CD14-positive monocyte (primary cell): ENCODE measurements around the gene HK2. TPM values are rescaled to one million over a fixed set of nuclear protein-coding genes. Genes with fewer than 3 reads are reported as not detected.
A peak's percentile ranks its signal among the peaks of the same experiment; 100 is the strongest.

Experiments used
- DNase-seq, 3 donors: peaks; one replicate each; pipeline ENCODE4 v3.0.0-alpha.2; 2011 to 2022
- H2AFZ ChIP-seq: 2 replicates; pipeline ENCODE4 v1.6.0; 2012; ENCODE audit warnings: mild to moderate bottlenecking, low read depth, low read length, inconsistent platforms; ENCODE audit not compliant: insufficient read depth, poor library complexity, severe bottlenecking
- H3K27ac ChIP-seq, 2 donors: 1 replicate in 1 of 2; 2 replicates in 1 of 2; pipeline ENCODE4 v1.5.1; 2012 to 2013; ENCODE audit warnings: low read length in 2 of 2, control low read depth in 1 of 2, inconsistent platforms in 1 of 2, low read depth in 1 of 2, mild to moderate bottlenecking in 1 of 2
- H3K27me3 ChIP-seq, 2 donors: one replicate each; pipeline versions ENCODE4 v1.6.0 to v1.6.1; 2011 to 2013; ENCODE audit warnings: low read length in 2 of 2; ENCODE audit not compliant: control insufficient read depth in 2 of 2, insufficient read depth in 2 of 2
- H3K36me3 ChIP-seq, 2 donors: replicated peaks in 1 of 2; 1 replicate in 1 of 2; 2 replicates in 1 of 2; pipeline versions ENCODE4 v1.5.1 to v1.6.1; 2012 to 2013; ENCODE audit warnings: low read length in 2 of 2, control low read depth in 1 of 2, inconsistent platforms in 1 of 2, mild to moderate bottlenecking in 1 of 2; ENCODE audit not compliant: insufficient read depth in 2 of 2, control insufficient read depth in 1 of 2
- H3K4me1 ChIP-seq, 2 donors: 1 replicate in 1 of 2; 2 replicates in 1 of 2; pipeline versions ENCODE4 v1.5.1 to v1.6.1; 2012 to 2013; ENCODE audit warnings: low read length in 2 of 2, control low read depth in 1 of 2, inconsistent platforms in 1 of 2, mild to moderate bottlenecking in 1 of 2, moderate library complexity in 1 of 2; ENCODE audit not compliant: insufficient read depth in 2 of 2, control insufficient read depth in 1 of 2
- H3K4me2 ChIP-seq: replicated peaks from 2 replicates; pipeline ENCODE3; 2012; ENCODE audit warnings: low read length, moderate library complexity, mild to moderate bottlenecking; ENCODE audit not compliant: poor library complexity, severe bottlenecking; ENCODE audit errors: extremely low read depth
- H3K4me3 ChIP-seq, 3 experiments: fragments of 200-600 bp in 1 of 3; sonication (generic) in 1 of 3; replicated peaks in 1 of 3; 1 replicate in 2 of 3; 2 replicates in 1 of 3; pipeline ENCODE4 v1.5.1; 2011 to 2013; ENCODE audit warnings: low read length in 3 of 3, mild to moderate bottlenecking in 3 of 3, control low read depth in 2 of 3, low read depth in 2 of 3, inconsistent platforms in 1 of 3, moderate library complexity in 1 of 3
- H3K79me2 ChIP-seq: 2 replicates; pipeline ENCODE4 v1.6.0; 2012; ENCODE audit warnings: mild to moderate bottlenecking, control low read depth, inconsistent platforms, low read length, moderate library complexity; ENCODE audit not compliant: insufficient read depth
- H3K9ac ChIP-seq: 2 replicates; pipeline ENCODE4 v1.6.0; 2017; ENCODE audit warnings: low read length, mild to moderate bottlenecking; ENCODE audit not compliant: insufficient read depth, poor library complexity, severe bottlenecking
- H3K9me3 ChIP-seq, 2 donors: replicated peaks in 1 of 2; 1 replicate in 1 of 2; 2 replicates in 1 of 2; pipeline versions ENCODE4 v1.5.1 to v1.6.1; 2012 to 2013; ENCODE audit warnings: low read length in 2 of 2, control low read depth in 1 of 2; ENCODE audit not compliant: control insufficient read depth in 1 of 2, insufficient read depth in 1 of 2
- H4K20me1 ChIP-seq: 2 replicates; pipeline ENCODE4 v1.6.0; 2012; ENCODE audit warnings: mild to moderate bottlenecking, low read length, control low read depth, moderate library complexity; ENCODE audit not compliant: insufficient read depth
- H3K27ac Mint-ChIP-seq, 7 donors: one replicate each; pipeline ENCODE4 v1.8.0; 2020; ENCODE audit warnings: mild to moderate bottlenecking in 7 of 7, mixed read lengths in 7 of 7, moderate library complexity in 6 of 7, inconsistent platforms in 2 of 7
- H3K27me3 Mint-ChIP-seq, 3 donors: one replicate each; pipeline ENCODE4 v1.8.0; 2021 to 2022; ENCODE audit warnings: low read depth in 3 of 3, mild to moderate bottlenecking in 3 of 3, mixed read lengths in 3 of 3, moderate library complexity in 3 of 3, inconsistent platforms in 1 of 3
- H3K36me3 Mint-ChIP-seq, 2 donors: one replicate each; pipeline ENCODE4 v1.8.0; 2020; ENCODE audit warnings: mixed read lengths in 2 of 2, inconsistent platforms in 1 of 2, mild to moderate bottlenecking in 1 of 2
- H3K4me1 Mint-ChIP-seq: one replicate; pipeline ENCODE4 v1.8.0; 2020; ENCODE audit warnings: mild to moderate bottlenecking, mixed read lengths
- H3K4me3 Mint-ChIP-seq, 2 donors: one replicate each; pipeline ENCODE4 v1.8.0; 2020; ENCODE audit warnings: mild to moderate bottlenecking in 2 of 2, mixed read lengths in 2 of 2, moderate library complexity in 1 of 2
- H3K9me3 Mint-ChIP-seq, 7 donors: one replicate each; pipeline ENCODE4 v1.8.0; 2020 to 2022; ENCODE audit warnings: mixed read lengths in 7 of 7, mild to moderate bottlenecking in 6 of 7, moderate library complexity in 6 of 7, inconsistent platforms in 2 of 7
- CTCF ChIP-seq: fragments of 200-600 bp; IDR thresholded peaks from one replicate; pipeline ENCODE4 v1.8.0; 2022; ENCODE audit warnings: antibody characterized with exemption, mild to moderate bottlenecking
- WGBS: methylation state at CpG from one replicate; pipeline ENCODE4 v1.1.5; 2013; ENCODE audit warnings: missing lambda C conversion rate; ENCODE audit not compliant: insufficient coverage; 5-methylcytosine and 5-hydroxymethylcytosine counted together
- intact Hi-C, 2 donors: fragments of 100-400 bp; cut with micrococcal nuclease; formaldehyde crosslinking; loops; one replicate each; pipeline versions ENCODE4 v1.15.0 to v1.15.1; 2023
- polyA plus RNA-seq, 3 donors: library from polyadenylated mRNA; depleted of rRNA in 1 of 3; unstranded in 2 of 3; stranded (reverse) in 1 of 3; fragments of 300-500 nt in 2 of 3; fragments of >200 nt in 1 of 3; fragmentation: Illumina TruSeq in 2 of 3; gene quantifications; 1 replicate in 2 of 3; 2 replicates in 1 of 3; pipeline ENCODE4 v1.2.3, GENCODE V29; 2012 to 2021

The HK2 gene
- polyA plus RNA-seq, 3 donors = 20.3 to 46.7 (median 29.8) TPM

GRCh38 chr2:74845991-74846390 is 12.1 kb downstream of the HK2 start:
- Histone ChIP-seq H3K27ac (peak overlapping the region; percentile 94 to 96), H2AFZ (no peak overlapping the region), H3K9me3 (no peaks in the 10 kb centered on the region), H3K4me3 (peak overlapping the region in 1 of 3 experiments; percentile 54), H4K20me1 (peaks cover 89% of the 10 kb centered on the region), H3K36me3 (peaks cover 7 to 15% of the 10 kb centered on the region in 2 donors), H3K4me2 (peak overlapping the region; percentile 53), H3K4me1 (peaks cover 99 to 100% of the 10 kb centered on the region in 2 donors), H3K79me2 (peaks cover 96% of the 10 kb centered on the region), H3K9ac (peak overlapping the region; percentile 55), H3K27me3 (no peaks in the 10 kb centered on the region)
- H3K4me3 Mint-ChIP-seq = peak overlapping the region; percentile 30 to 56
- H3K27ac Mint-ChIP-seq = peak overlapping the region; percentile 96 to 100 (median 99)
- peaks cover 0 to 2% (median 1%) of the 10 kb centered on the region in 3 donors for H3K27me3 Mint-ChIP-seq
- H3K4me1 Mint-ChIP-seq = peaks cover 98% of the 10 kb centered on the region
- DNase-seq = no peak
- H3K9me3 Mint-ChIP-seq = no peaks in the 10 kb centered on the region
- H3K36me3 Mint-ChIP-seq = peaks cover 41 to 50% of the 10 kb centered on the region in 2 donors
- 100% methylated on average over 1 of the region's 2 CpGs for WGBS
- intact Hi-C loops = loop anchor here in 1 of 2 donors (5.0 kb wide), 1 partner anchor 104 kb away; no protein-coding TSS in a partner anchor
- TF ChIP-seq CTCF = no peak

- peaks cover 0 to 2% (median 2%) of the 10 kb centered on the region in 3 donors for H3K27me3 Mint-ChIP-seq
- peaks cover 98% of the 10 kb centered on the region for H3K4me1 Mint-ChIP-seq
- no peak overlapping the region for H3K4me3 Mint-ChIP-seq
- Histone ChIP-seq H3K27ac (peak overlapping the region; percentile 94 to 96), H3K36me3 (peaks cover 7 to 15% of the 10 kb centered on the region in 2 donors), H3K9ac (no peak overlapping the region), H3K9me3 (no peaks in the 10 kb centered on the region), H3K79me2 (peaks cover 96% of the 10 kb centered on the region), H3K4me3 (peak overlapping the region in 1 of 3 experiments; percentile 54), H3K4me2 (peak overlapping the region; percentile 53), H3K27me3 (no peaks in the 10 kb centered on the region), H3K4me1 (peaks cover 100% of the 10 kb centered on the region in 2 donors), H2AFZ (no peak overlapping the region), H4K20me1 (peaks cover 89% of the 10 kb centered on the region)
- H3K36me3 Mint-ChIP-seq = peaks cover 41 to 49% of the 10 kb centered on the region in 2 donors
- H3K27ac Mint-ChIP-seq = peak overlapping the region; percentile 96 to 100 (median 99)
- no peak for DNase-seq
- intact Hi-C loops = loop anchor here in 1 of 2 donors (5.0 kb wide), 1 partner anchor 104 kb away; no protein-coding TSS in a partner anchor
- no peak for TF ChIP-seq CTCF
- WGBS = 100% methylated on average over 1 of the region's 2 CpGs
- H3K9me3 Mint-ChIP-seq = no peaks in the 10 kb centered on the region
These were observed 12.6 kb downstream of the HK2 start for GRCh38 chr2:74846481-74846880.
